Measurements from ENCODE around the gene CENPA. TPM values are rescaled to one million over a fixed set of nuclear protein-coding genes. Genes with fewer than 3 reads are reported as not detected.
A peak's percentile ranks its signal among the peaks of the same experiment; 100 is the strongest.

CENPA gene
- total and polyA plus RNA-seq, 2 of the 13 experiments (the other 11 are each of a cell fraction or from before 2014, with no cell fraction given): 28.5 to 38.5 TPM

- TF ChIP-seq KIAA2018 (CRISPR knock-in tag; IDR thresholded peaks at IDR 0.05; ENCODE audit: borderline replicate concordance) (peak; percentile 58; the same call in 1 of the 2 replicates), MATR3 (CRISPR knock-in tag; IDR thresholded peaks at IDR 0.05) (no peak), ZKSCAN1 (IDR thresholded peaks at IDR 0.05; ENCODE audit: low read length) (no peak), ZMYM3 (CRISPR knock-in tag; IDR thresholded peaks at IDR 0.05) (no peak), IKZF1 (IDR thresholded peaks at IDR 0.05) (no peak), ZBTB10 (CRISPR knock-in tag; IDR thresholded peaks at IDR 0.05; ENCODE audit: borderline replicate concordance) (no peak), ZBTB3 (CRISPR knock-in tag; IDR thresholded peaks at IDR 0.05; ENCODE audit: borderline replicate concordance, low read depth) (no peak), ARID5B (CRISPR knock-in tag; IDR thresholded peaks at IDR 0.05) (peak; percentile 63), ZMYM2 (CRISPR knock-in tag; IDR thresholded peaks at IDR 0.05) (no peak), SMAD1 (CRISPR knock-in tag; IDR thresholded peaks at IDR 0.05; ENCODE audit: borderline replicate concordance, low read depth) (no peak), NFRKB (IDR thresholded peaks at IDR 0.05) (no peak), DNMT1 (CRISPR knock-in tag; IDR thresholded peaks at IDR 0.05) (peak; percentile 70; the same call in 1 of the 2 replicates), HNF4G (IDR thresholded peaks at IDR 0.05; ENCODE audit: borderline replicate concordance, low read depth, low read length) (no peak; the same call in 1 of the 2 replicates), HNF4G (CRISPR knock-in tag; IDR thresholded peaks at IDR 0.05; ENCODE audit: borderline replicate concordance, low read depth) (no peak; the same call in 1 of the 2 replicates)
Measured at GRCh38 chr2:26764078-26764887, 21.6 kb upstream of the CENPA start, which contains the start of gene SLC35F6 (continued).

Data from HepG2 (cell line).